HG02610 (cell line): ENCODE measurements around the gene KCNJ14.
A peak's percentile ranks its signal among the peaks of the same experiment; 100 is the strongest.

Source experiments
- ATAC-seq: cut with Tn5 transposase; IDR thresholded peaks from one replicate; pipeline ENCODE4 v1.9.1; 2021; ENCODE audit warnings: mild to moderate bottlenecking, moderate library complexity; ENCODE audit not compliant: unreplicated experiment

KCNJ14 gene

DNA sequence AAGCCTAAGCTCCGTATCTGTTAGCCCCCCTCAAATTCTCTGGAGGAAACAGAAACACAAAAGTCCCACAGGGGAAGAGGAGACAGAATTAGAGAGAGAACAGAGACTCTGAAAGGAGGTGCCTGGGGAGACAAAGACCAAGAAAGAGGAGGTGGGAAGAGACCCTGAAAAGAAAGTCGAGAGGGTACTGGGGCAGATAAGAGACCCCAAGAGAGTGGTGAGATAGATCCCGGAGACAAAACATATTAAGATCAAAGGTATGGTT lies 10.5 kb upstream of the KCNJ14 start:
- no peak for ATAC-seq

DNA sequence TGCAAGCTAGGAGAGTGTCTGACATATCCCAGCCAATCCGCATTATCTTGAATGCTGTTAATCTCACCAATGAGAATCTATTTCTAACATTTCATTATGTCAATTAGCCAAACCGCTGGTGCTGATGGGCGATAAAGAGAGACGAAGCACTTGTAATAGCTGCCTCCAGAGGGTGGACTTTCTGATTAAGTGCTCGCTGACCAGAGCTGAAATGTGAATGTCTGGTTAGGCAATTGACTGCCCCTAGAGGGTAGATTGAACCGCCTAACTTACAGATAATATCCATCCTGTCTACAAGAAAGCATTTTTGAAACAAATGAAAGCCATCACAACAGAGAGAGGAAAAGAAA lies 10.1 kb upstream of the KCNJ14 start:
- no peak for ATAC-seq

GRCh38 chr19:48445606-48446481 lies 9.5 kb upstream of the KCNJ14 start, which contains the start of gene GRWD1:
GRWD1 (plus strand) TSS chr19:48445983; CDS start chr19:48446006, 23 bp downstream.
- ATAC-seq: peak; percentile 82

GRCh38 chr19:48446579-48446978 lies 8.8 kb upstream of the KCNJ14 start:
- no peak for ATAC-seq

- no peak for ATAC-seq
Measured at GRCh38 chr19:48448563-48448962, 6.8 kb upstream of the KCNJ14 start.

GRCh38 chr19:48450441-48450840 lies 4.9 kb upstream of the KCNJ14 start:
- ATAC-seq: no peak

DNA sequence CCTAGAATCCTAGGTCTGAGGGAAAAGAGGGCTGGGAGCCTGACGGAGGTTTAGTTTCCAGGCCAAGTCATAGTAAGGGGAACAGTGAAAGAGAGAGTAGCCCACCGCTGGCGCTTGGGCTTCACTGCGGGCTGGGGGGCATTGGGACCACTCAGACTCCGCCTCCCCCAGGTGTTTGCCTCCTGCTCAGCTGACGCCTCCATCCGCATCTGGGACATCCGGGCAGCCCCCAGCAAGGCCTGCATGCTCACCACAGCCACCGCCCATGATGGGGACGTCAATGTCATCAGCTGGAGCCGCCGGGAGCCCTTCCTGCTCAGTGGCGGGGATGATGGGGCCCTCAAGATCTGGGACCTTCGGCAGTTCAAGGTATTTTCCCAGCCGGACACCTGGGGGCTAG lies 4.5 kb upstream of the KCNJ14 start:
- no peak for ATAC-seq

- ATAC-seq: no peak
Measured at GRCh38 chr19:48451624-48452023, 3.8 kb upstream of the KCNJ14 start.

- ATAC-seq: no peak
Measured at GRCh38 chr19:48452289-48453190, 2.8 kb upstream of the KCNJ14 start.

DNA sequence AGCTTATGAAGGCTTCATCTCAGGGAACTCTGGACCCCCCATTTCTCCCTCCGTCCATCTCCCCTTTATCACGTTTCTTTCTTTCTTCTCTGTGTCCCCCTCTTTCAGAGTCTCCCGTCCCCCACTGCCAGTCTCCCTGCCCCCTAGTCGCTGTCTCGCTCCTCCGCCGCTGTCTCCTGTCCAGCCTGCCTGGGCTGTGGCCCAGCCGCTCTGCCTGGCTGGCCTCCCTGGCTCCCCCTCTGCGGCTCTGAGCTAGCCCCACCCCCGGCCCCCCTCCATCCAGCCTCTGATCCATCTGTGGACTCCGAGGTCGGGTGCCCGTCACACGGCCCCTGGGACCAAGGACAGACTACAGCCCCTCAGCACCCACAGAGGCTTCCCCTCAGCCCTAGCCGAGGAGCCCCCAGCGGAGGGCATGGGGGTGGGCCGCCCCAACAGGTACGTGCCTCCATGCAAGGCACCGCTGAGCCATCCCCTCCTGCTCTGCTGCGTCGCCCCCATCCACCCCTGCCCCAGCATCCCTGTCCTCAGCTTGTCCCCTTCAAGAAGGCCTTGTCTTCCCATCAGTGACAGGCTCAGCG lies 1.1 kb upstream of the KCNJ14 start:
- no peak for ATAC-seq

DNA sequence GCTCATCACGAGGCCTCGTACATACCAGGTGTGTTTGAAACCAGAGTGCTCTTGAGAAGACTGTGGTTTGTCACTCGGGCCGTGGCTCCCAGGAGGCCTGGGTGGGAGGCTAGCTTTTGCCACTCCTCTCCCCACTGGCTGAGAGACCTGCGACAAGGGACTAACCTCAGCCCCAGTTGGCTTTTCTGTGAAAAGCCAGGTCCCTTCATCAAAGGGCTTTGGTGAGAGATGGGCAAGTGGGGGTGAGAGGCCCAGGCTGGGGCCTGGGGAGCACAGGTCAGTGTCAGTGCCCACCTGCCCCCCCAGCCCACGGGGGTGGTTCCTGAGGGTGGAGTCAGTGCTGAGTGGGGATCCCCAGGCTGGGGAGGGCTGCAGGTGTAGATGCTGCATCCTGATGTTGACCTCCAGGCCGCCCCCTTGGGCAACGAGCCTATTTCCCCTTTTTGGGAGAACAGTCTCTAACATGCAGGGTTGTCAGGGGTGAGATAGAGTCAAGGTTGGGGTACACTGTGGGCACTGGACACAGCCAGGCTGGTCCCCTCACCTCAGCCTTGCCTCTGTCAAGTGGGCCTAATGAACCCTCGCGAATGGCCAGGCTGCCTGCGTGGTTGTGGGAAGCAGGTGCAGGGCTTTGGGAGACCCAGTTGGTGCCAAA lies 661 bp downstream of the KCNJ14 start:
- ATAC-seq: no peak

- no peak for ATAC-seq
Measured at GRCh38 chr19:48456864-48457263, 1.5 kb downstream of the KCNJ14 start.

DNA sequence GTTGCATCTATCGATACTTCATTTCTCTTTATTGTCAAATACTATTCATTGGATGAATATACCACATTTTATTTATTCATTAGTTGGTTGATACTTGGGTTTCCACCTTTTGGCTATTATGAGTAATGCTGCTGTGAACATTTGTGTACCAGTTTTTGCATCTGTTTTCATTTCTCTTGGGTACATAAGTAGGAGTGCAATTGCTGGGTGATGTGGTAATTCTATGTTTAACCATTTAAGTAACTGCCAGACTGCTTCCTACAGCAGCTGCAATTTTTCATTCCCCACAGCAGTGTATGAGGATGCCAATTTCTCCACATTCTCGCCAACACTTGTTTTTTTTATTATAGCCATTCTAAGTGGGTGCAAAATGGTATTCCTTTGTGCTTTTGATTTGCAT lies 2.6 kb downstream of the KCNJ14 start:
- no peak for ATAC-seq

DNA sequence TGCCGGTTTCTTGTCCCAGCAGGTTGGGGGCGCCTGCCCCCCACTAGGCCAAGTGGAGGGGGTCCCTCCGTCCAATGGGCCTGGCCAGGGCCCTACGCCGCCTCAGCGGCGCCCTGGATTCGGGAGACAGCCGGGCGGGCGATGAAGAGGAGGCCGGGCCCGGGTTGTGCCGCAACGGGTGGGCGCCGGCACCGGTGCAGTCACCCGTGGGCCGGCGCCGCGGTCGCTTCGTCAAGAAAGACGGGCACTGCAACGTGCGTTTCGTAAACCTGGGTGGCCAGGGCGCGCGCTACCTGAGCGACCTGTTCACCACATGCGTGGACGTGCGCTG lies 6.2 kb downstream of the KCNJ14 start:
- ATAC-seq: no peak

GRCh38 chr19:48461982-48462655 lies 6.7 kb downstream of the KCNJ14 start:
- no peak for ATAC-seq

DNA sequence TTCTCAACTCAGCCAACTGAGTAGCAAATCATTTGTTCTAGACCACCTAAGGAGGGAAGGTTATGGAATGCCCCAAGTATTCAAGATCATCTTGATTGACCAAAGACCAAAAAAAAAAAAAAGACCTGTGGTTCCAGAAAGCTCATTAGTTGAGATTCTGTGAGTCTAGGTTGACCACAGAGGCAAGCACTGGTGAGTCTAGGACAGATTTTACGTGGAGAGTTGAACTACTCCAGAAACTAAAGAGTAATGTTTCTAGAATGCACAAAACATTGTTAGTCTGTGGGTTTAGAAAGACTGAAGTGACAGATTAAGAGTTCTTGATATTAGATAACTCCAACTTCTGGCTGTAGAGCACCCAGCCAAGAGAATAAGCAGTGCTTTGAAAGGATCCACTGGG lies 9.8 kb downstream of the KCNJ14 start:
- ATAC-seq: no peak

DNA sequence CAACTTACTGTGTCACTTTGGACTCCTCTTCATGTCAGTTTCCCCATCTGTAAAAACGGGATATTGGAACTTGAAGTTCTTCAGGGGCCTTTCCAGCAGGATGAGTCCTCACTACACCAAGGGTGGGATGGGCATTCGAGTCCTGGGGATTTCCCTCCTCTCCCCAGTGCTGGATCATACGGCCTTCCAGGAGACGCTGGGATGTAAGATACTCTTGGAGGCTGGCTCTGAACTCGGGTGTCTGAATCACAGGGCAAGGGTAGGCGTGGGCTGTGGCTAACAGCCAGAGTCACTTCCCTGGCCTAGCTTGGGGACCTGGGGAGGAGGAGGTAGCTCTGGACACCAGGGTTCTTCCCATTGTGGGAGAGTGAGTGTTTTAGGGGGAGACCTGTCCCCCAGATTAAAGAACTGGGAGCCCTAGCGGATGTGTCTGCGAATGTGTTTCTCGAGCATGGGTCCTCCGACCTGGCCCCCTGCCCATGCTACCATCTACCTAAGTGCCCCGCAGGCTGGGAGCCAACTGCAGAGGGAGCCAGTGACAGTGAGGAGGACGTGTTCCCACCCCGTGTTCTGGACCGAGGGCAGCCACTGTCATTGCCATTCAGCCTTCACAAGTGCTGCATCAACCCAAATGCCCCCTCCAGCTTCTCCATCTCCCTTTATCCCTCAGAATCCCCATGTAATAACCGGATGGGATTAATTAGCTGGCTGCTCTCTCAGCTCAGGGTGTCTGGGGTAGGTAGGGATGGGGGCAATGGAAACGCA lies 11.4 kb downstream of the KCNJ14 start:
- ATAC-seq: no peak

DNA sequence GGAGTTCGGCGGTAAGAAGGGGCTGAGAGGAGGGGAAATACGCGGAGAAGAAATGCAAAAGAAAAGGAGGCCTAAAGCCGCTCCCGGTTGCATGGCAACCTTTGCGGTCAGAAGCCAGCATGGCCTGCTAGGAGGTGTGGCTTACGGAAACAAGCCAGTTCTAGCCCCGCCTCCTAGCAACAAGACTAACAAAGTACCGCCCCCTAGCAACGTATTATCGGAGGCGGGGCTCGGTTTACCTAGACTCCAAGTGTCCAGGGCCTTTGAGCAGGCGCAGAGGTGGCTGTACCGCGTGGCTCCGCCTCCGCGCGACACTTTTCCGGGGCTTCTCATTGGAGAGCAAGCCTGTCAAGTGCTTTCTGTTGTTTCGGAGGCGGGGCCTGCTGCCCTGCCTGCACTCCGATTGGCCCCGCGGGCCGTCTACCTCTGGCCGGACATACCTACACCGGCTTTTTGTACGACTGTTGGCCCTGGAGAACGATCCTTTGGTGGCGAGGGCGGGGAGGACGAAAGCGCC lies 13.5 kb downstream of the KCNJ14 start:
- peak; percentile 90 for ATAC-seq

- ATAC-seq: peak; percentile 16
Measured at GRCh38 chr19:48469289-48469881, 14.0 kb downstream of the KCNJ14 start, which contains the start of gene CYTH2. CYTH2 (plus strand) TSS chr19:48469369; CDS start chr19:48469508, 139 bp downstream.
